Neural progenitor cell (in vitro differentiated cells): ENCODE data around the gene C1GALT1.

Experiments used
- EZH2 ChIP-seq: fragments of 200-600 bp; sonication (generic); IDR thresholded peaks from 2 replicates; pipeline ENCODE4 v1.6.1; 2017; ENCODE audit warnings: antibody characterized with exemption, mild to moderate bottlenecking, moderate library complexity
- EZH2phosphoT487 ChIP-seq: fragments of 200-600 bp; sonication (generic); IDR thresholded peaks from 2 replicates; pipeline ENCODE4 v1.6.1; 2017; ENCODE audit warnings: antibody characterized with exemption
- TF ChIP-seq, protein P1 (sequence below): fragments of 200-600 bp; sonication (generic); IDR thresholded peaks from 2 replicates; pipeline ENCODE4 v1.5.1; 2017; ENCODE audit warnings: antibody characterized with exemption, mild to moderate bottlenecking

DNA sequence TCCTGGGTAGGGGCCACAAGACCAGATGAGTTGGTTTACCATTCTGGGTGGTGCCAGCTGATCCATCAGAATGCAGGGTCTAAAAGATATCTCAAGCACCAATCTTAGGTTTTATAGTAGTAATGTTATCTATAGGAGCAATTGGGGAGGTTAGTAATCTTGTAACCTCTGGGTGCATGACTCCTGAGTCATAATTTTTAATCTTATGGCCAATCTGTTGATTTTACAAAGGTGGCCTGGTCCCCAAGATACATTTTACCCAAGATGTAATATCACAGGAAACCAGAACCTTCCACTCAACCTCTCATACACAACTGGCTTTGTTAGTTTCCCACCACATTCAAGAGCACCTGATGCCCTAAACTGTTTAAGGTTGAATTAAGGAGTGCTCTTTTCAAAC, 79.5 kb downstream of the C1GALT1 start:
- TF ChIP-seq EZH2 (no peak), EZH2phosphoT487 (no peak)
- TF ChIP-seq, protein P1, sequence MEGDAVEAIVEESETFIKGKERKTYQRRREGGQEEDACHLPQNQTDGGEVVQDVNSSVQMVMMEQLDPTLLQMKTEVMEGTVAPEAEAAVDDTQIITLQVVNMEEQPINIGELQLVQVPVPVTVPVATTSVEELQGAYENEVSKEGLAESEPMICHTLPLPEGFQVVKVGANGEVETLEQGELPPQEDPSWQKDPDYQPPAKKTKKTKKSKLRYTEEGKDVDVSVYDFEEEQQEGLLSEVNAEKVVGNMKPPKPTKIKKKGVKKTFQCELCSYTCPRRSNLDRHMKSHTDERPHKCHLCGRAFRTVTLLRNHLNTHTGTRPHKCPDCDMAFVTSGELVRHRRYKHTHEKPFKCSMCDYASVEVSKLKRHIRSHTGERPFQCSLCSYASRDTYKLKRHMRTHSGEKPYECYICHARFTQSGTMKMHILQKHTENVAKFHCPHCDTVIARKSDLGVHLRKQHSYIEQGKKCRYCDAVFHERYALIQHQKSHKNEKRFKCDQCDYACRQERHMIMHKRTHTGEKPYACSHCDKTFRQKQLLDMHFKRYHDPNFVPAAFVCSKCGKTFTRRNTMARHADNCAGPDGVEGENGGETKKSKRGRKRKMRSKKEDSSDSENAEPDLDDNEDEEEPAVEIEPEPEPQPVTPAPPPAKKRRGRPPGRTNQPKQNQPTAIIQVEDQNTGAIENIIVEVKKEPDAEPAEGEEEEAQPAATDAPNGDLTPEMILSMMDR: no peak
